HepG2 (cell line): Measurements from ENCODE around the gene TMEM185B.

Experiments
- CTCF ChIP-seq: sonication (generic); formaldehyde crosslinking; IDR thresholded peaks from 2 replicates; pipeline ENCODE4 v1.5.0; 2020; ENCODE audit warnings: mild to moderate bottlenecking, missing genetic modification reagents, moderate library complexity
- POLR2A ChIP-seq, 2 experiments: IDR thresholded peaks; 2 replicates each; pipeline ENCODE4 v1.6.1; 2011; ENCODE audit warnings: low read depth in 2 of 2, low read length in 2 of 2, mild to moderate bottlenecking in 1 of 2, moderate library complexity in 1 of 2; ENCODE audit not compliant: insufficient read depth in 1 of 2

DNA sequence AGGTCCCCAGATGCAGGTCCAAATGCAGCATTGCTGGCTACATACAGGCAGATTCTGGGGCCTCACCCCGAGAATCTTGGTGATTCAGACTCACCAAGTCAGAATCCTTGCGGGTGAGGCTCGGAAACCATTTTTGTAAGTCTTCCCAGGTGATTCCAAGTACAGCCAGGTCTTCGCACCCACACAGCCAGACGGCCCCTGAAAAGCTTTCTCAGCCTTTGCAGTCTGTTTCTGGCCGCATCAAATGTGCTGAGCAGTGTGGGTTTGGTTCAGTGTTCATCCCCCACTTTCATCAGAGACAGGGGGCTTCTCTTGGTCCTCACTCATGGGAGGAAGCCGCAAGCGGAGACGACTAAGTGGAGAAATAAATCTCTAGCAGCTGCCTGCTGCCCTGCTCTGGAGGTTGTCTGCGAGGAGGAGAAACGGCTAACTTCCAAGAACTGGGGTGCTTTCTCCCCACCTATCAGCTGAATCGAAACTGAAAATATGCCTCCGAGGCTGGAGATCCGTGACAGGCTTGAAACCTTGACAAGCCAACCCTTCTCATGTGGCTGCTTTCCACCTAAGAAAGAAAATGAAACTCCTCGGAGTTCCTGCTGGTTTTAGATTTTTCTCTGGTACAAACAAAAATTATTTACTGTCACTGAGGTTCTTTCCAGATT lies 8.9 kb upstream of the TMEM185B start:
- TF ChIP-seq CTCF (no peak), POLR2A (IDR thresholded peaks at IDR 0.05; ENCODE audit: insufficient read depth in 1 of 2, low read depth in 2 of 2, low read length in 2 of 2) (no peak)
